ENCODE measurements around the gene ARNT2.

DNA sequence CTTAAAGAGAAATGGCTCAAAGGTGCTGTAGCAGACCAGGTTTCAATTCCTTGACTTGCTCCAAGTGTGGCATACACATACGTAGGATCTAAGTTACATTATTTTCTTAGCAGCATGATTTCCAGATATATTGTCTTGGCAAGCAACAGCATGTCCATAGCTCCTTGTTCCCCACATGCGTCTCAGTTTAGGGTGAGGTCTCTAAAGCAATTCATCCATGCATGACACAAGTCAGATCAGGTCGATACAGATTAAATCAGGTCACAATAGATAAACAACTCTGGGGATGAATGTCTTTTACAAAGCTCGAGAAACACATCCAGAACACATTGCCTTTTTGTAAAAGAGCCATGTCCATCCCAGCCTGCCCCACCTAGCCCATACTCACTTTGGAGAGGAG is 182.0 kb downstream of the ARNT2 start:
- TF ChIP-seq TAF1 (IDR thresholded peaks at IDR 0.05; ENCODE audit: borderline replicate concordance, low read depth, low read length): no peak
- TF ChIP-seq, protein P1, sequence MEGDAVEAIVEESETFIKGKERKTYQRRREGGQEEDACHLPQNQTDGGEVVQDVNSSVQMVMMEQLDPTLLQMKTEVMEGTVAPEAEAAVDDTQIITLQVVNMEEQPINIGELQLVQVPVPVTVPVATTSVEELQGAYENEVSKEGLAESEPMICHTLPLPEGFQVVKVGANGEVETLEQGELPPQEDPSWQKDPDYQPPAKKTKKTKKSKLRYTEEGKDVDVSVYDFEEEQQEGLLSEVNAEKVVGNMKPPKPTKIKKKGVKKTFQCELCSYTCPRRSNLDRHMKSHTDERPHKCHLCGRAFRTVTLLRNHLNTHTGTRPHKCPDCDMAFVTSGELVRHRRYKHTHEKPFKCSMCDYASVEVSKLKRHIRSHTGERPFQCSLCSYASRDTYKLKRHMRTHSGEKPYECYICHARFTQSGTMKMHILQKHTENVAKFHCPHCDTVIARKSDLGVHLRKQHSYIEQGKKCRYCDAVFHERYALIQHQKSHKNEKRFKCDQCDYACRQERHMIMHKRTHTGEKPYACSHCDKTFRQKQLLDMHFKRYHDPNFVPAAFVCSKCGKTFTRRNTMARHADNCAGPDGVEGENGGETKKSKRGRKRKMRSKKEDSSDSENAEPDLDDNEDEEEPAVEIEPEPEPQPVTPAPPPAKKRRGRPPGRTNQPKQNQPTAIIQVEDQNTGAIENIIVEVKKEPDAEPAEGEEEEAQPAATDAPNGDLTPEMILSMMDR (IDR thresholded peaks at IDR 0.05): no peak
- TF ChIP-seq CHD2 (IDR thresholded peaks at IDR 0.05; ENCODE audit: low read length, partially characterized antibody): no peak
- no peak for TF ChIP-seq GABPA (IDR thresholded peaks at IDR 0.05; ENCODE audit: low read depth)
- no peak for TF ChIP-seq POLR2AphosphoS5 (IDR thresholded peaks at IDR 0.05; ENCODE audit: low read depth, low read length)
- no peak for TF ChIP-seq MXI1 (IDR thresholded peaks at IDR 0.05; ENCODE audit: low read depth, low read length)
- TF ChIP-seq, protein P2, sequence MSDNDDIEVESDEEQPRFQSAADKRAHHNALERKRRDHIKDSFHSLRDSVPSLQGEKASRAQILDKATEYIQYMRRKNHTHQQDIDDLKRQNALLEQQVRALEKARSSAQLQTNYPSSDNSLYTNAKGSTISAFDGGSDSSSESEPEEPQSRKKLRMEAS (IDR thresholded peaks at IDR 0.05; ENCODE audit: low read depth): no peak
- TF ChIP-seq, protein P3, sequence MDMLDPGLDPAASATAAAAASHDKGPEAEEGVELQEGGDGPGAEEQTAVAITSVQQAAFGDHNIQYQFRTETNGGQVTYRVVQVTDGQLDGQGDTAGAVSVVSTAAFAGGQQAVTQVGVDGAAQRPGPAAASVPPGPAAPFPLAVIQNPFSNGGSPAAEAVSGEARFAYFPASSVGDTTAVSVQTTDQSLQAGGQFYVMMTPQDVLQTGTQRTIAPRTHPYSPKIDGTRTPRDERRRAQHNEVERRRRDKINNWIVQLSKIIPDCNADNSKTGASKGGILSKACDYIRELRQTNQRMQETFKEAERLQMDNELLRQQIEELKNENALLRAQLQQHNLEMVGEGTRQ (IDR thresholded peaks at IDR 0.05; ENCODE audit: borderline replicate concordance, low read depth, low read length): no peak
- TF ChIP-seq, protein P4, sequence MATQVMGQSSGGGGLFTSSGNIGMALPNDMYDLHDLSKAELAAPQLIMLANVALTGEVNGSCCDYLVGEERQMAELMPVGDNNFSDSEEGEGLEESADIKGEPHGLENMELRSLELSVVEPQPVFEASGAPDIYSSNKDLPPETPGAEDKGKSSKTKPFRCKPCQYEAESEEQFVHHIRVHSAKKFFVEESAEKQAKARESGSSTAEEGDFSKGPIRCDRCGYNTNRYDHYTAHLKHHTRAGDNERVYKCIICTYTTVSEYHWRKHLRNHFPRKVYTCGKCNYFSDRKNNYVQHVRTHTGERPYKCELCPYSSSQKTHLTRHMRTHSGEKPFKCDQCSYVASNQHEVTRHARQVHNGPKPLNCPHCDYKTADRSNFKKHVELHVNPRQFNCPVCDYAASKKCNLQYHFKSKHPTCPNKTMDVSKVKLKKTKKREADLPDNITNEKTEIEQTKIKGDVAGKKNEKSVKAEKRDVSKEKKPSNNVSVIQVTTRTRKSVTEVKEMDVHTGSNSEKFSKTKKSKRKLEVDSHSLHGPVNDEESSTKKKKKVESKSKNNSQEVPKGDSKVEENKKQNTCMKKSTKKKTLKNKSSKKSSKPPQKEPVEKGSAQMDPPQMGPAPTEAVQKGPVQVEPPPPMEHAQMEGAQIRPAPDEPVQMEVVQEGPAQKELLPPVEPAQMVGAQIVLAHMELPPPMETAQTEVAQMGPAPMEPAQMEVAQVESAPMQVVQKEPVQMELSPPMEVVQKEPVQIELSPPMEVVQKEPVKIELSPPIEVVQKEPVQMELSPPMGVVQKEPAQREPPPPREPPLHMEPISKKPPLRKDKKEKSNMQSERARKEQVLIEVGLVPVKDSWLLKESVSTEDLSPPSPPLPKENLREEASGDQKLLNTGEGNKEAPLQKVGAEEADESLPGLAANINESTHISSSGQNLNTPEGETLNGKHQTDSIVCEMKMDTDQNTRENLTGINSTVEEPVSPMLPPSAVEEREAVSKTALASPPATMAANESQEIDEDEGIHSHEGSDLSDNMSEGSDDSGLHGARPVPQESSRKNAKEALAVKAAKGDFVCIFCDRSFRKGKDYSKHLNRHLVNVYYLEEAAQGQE (IDR thresholded peaks at IDR 0.05; ENCODE audit: low read depth, low read length): no peak
- no peak for TF ChIP-seq JUND (IDR thresholded peaks at IDR 0.05)
- TF ChIP-seq TCF12 (IDR thresholded peaks at IDR 0.05): no peak
- no peak for TF ChIP-seq RFX5 (IDR thresholded peaks at IDR 0.05; ENCODE audit: low read length)
- TF ChIP-seq, protein P5, sequence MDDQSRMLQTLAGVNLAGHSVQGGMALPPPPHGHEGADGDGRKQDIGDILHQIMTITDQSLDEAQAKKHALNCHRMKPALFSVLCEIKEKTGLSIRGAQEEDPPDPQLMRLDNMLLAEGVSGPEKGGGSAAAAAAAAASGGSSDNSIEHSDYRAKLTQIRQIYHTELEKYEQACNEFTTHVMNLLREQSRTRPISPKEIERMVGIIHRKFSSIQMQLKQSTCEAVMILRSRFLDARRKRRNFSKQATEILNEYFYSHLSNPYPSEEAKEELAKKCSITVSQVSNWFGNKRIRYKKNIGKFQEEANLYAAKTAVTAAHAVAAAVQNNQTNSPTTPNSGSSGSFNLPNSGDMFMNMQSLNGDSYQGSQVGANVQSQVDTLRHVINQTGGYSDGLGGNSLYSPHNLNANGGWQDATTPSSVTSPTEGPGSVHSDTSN (IDR thresholded peaks at IDR 0.05): no peak
- TF ChIP-seq NRF1 (IDR thresholded peaks at IDR 0.05; ENCODE audit: low read depth, low read length): no peak
